ENCODE results near the gene SMG9. TPM values are rescaled to one million over a fixed set of nuclear protein-coding genes. Genes with fewer than 3 reads are reported as not detected.

Gene SMG9
- polyA plus RNA-seq, 1 of the 3 experiments (the other 2 are of a cell fraction): 24.3 TPM

DNA sequence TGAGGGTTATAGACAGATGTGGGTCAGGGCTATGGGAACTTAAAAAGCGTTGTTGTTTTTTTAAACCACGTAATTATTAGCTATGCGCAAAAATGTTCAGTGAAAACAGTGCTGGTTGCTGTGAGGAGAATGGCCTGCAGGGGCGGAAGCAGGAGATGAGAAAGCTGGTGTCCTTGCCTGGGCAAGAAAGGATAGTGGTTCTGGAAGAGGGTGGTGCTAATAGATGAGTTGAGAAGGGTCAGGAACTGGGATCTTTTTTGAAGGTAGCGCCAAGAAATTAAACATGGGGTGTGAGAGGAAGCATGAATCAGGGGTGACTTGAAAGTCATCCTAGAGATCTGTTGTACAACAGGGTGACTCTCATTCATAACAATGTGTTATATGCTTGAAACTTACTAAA, 4.8 kb upstream of the SMG9 start:
- DNase-seq: no peak
- Histone ChIP-seq H3F3A (replicated peaks; ENCODE audit: insufficient read depth) (peaks cover 51% of the 10 kb centered on the region), H3K27me3 (ENCODE audit: insufficient read depth) (no peaks in the 10 kb centered on the region), H3K79me2 (ENCODE audit: insufficient read depth) (peaks cover 5% of the 10 kb centered on the region; the same call in 1 of the 2 replicates), H3K9ac (no peak overlapping the region), H3K4me2 (no peak overlapping the region), H3K36me3 (replicated peaks in 1 of 2; ENCODE audit: control insufficient read depth in 1 of 2, insufficient read depth in 2 of 2, low read length in 1 of 2) (no peaks in the 10 kb centered on the region), H3K9me3 (no peaks in the 10 kb centered on the region), H3K27ac (ENCODE audit: low read depth in 2 of 2, low read length in 1 of 2) (peak overlapping the region; percentile 50 to 60; a peak in 3 of 4 replicates), H3K4me1 (ENCODE audit: control insufficient read depth in 1 of 2, insufficient read depth in 2 of 2, low read depth in 1 of 2, low read length in 1 of 2) (peaks cover 0 to 44% of the 10 kb centered on the region in 2 experiments; a peak in 3 of 4 replicates), H2AFZ (ENCODE audit: low read depth) (no peak overlapping the region), H3K9me2 (no peaks in the 10 kb centered on the region), H3K4me3 (ENCODE audit: low read depth in 2 of 2, low read length in 1 of 2) (no peak overlapping the region), H4K20me1 (ENCODE audit: insufficient read depth) (no peaks in the 10 kb centered on the region)
- TF ChIP-seq SMC3 (IDR thresholded peaks at IDR 0.05; ENCODE audit: low read depth, low read length): 0 out of 2 replicates have a peak, but pooled peaks have one; percentile 8
- TF ChIP-seq TEAD4 (IDR thresholded peaks at IDR 0.05; ENCODE audit: borderline replicate concordance, insufficient read depth): no peak
- TF ChIP-seq GABPA (IDR thresholded peaks at IDR 0.05; ENCODE audit: low read depth): no peak
- TF ChIP-seq, protein P1, sequence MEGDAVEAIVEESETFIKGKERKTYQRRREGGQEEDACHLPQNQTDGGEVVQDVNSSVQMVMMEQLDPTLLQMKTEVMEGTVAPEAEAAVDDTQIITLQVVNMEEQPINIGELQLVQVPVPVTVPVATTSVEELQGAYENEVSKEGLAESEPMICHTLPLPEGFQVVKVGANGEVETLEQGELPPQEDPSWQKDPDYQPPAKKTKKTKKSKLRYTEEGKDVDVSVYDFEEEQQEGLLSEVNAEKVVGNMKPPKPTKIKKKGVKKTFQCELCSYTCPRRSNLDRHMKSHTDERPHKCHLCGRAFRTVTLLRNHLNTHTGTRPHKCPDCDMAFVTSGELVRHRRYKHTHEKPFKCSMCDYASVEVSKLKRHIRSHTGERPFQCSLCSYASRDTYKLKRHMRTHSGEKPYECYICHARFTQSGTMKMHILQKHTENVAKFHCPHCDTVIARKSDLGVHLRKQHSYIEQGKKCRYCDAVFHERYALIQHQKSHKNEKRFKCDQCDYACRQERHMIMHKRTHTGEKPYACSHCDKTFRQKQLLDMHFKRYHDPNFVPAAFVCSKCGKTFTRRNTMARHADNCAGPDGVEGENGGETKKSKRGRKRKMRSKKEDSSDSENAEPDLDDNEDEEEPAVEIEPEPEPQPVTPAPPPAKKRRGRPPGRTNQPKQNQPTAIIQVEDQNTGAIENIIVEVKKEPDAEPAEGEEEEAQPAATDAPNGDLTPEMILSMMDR (IDR thresholded peaks at IDR 0.05): peak; percentile 61
- TF ChIP-seq FOSL2 (IDR thresholded peaks at IDR 0.05; ENCODE audit: borderline replicate concordance, low read depth): peak; percentile 25; the same call in 1 of the 2 replicates
- TF ChIP-seq NFIC (IDR thresholded peaks at IDR 0.05; ENCODE audit: borderline replicate concordance): peak; percentile 27; the same call in 1 of the 2 replicates
- TF ChIP-seq, protein P2, sequence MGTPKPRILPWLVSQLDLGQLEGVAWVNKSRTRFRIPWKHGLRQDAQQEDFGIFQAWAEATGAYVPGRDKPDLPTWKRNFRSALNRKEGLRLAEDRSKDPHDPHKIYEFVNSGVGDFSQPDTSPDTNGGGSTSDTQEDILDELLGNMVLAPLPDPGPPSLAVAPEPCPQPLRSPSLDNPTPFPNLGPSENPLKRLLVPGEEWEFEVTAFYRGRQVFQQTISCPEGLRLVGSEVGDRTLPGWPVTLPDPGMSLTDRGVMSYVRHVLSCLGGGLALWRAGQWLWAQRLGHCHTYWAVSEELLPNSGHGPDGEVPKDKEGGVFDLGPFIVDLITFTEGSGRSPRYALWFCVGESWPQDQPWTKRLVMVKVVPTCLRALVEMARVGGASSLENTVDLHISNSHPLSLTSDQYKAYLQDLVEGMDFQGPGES (IDR thresholded peaks at IDR 0.05; ENCODE audit: low read depth, low read length): no peak
- no peak for TF ChIP-seq ELF1 (IDR thresholded peaks at IDR 0.05)
- TF ChIP-seq RXRA (IDR thresholded peaks at IDR 0.05; ENCODE audit: borderline replicate concordance, low read depth): peak; percentile 60; the same call in 1 of the 2 replicates
- no peak for TF ChIP-seq TAF1 (IDR thresholded peaks at IDR 0.05; ENCODE audit: borderline replicate concordance, low read depth, low read length)
- no peak for TF ChIP-seq CHD2 (IDR thresholded peaks at IDR 0.05; ENCODE audit: low read length, partially characterized antibody)
- TF ChIP-seq YY1 (IDR thresholded peaks at IDR 0.05; ENCODE audit: low read depth): no peak
- CTCF ChIA-PET: interaction anchor here (1.0 to 2.6 kb wide), 4 partner anchors 10 to 25 kb away, joined by 3 to 14 read pairs (median 6); no protein-coding TSS in a partner anchor
- POLR2A ChIA-PET: no interaction called here
- 54% methylated on average over 5 of the region's 5 CpGs for WGBS (ENCODE audit: low lambda C conversion rate)

DNA sequence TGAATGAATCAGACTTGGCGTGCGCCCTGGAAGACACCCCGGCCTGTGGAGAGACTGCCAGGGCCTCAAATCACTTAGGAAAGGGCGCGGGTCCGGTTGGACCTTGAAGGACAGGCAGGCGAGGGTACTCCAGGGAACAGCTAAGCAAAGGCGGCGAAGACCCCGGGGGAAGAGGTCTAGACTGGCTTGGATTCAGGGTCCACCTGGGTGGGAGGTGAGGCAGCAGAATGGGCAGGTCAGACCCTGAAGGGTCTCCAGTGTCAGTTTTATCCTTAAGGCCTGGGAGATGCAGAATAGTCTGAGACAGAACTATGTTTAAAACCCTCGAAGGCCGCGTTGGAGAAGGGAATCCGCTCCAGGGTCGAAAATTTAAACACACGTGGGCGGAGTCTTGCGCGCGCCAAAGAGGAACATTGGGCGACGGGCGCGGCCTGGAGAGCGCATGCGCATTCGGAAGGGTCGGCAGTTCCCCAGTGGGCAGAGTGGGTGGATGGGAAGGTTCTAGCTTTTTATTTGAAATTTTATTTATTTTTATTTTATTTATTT, 567 bp upstream of the SMG9 start:
- peak overlapping the region; percentile 98 for H3K4me2 ChIP-seq
- H3K9me3 ChIP-seq: no peaks in the 10 kb centered on the region
- peaks cover 10 to 19% of the 10 kb centered on the region in 2 experiments for H3K36me3 ChIP-seq (replicated peaks in 1 of 2; ENCODE audit: control insufficient read depth in 1 of 2, insufficient read depth in 2 of 2, low read length in 1 of 2)
- peaks cover 63% of the 10 kb centered on the region for H3F3A ChIP-seq (replicated peaks; ENCODE audit: insufficient read depth)
- peaks cover 7 to 50% of the 10 kb centered on the region in 2 experiments; a peak in 3 of 4 replicates for H3K4me1 ChIP-seq (ENCODE audit: control insufficient read depth in 1 of 2, insufficient read depth in 2 of 2, low read depth in 1 of 2, low read length in 1 of 2)
- ChIA-PET CTCF (interaction anchor here (0.8 to 4.6 kb wide), 8 partner anchors 11 to 85 kb away, joined by 3 to 30 read pairs (median 4); partner anchors contain the start of gene PLAUR), POLR2A (interaction anchor here (0.8 to 1.7 kb wide), 4 partner anchors 10 to 23 kb away, joined by 3 to 5 read pairs (median 4); no protein-coding TSS in a partner anchor)
- 2% methylated on average over 27 of the region's 28 CpGs for WGBS (ENCODE audit: low lambda C conversion rate)
- peak overlapping the region; percentile 74 to 87 for H3K4me3 ChIP-seq (ENCODE audit: low read depth in 2 of 2, low read length in 1 of 2)
- H3K9me2 ChIP-seq: no peaks in the 10 kb centered on the region
- H4K20me1 ChIP-seq (ENCODE audit: insufficient read depth): peaks cover 13% of the 10 kb centered on the region
- peak overlapping the region; percentile 71 for H2AFZ ChIP-seq (ENCODE audit: low read depth)
- DNase-seq: peak; percentile 87
- H3K27me3 ChIP-seq (ENCODE audit: insufficient read depth): no peaks in the 10 kb centered on the region
- peak overlapping the region; percentile 98 to 100 for H3K27ac ChIP-seq (ENCODE audit: low read depth in 2 of 2, low read length in 1 of 2)
- H3K9ac ChIP-seq: peak overlapping the region; percentile 96
- peaks cover 42% of the 10 kb centered on the region for H3K79me2 ChIP-seq (ENCODE audit: insufficient read depth)
- TF ChIP-seq RAD21 (IDR thresholded peaks at IDR 0.05; ENCODE audit: low read length) (no peak), MEF2A (IDR thresholded peaks at IDR 0.05; ENCODE audit: borderline replicate concordance, low read depth) (no peak), TAF1 (IDR thresholded peaks at IDR 0.05; ENCODE audit: borderline replicate concordance, low read depth, low read length) (no peak), SIN3A (IDR thresholded peaks at IDR 0.05; ENCODE audit: borderline replicate concordance, low read depth, low read length) (peak; percentile 37; the same call in 1 of the 2 replicates), EZH2phosphoT487 (IDR thresholded peaks at IDR 0.05; ENCODE audit: borderline replicate concordance, low read depth) (no peak), MXI1 (IDR thresholded peaks at IDR 0.05; ENCODE audit: low read depth, low read length) (peak; percentile 80), SMC3 (IDR thresholded peaks at IDR 0.05; ENCODE audit: low read depth, low read length) (no peak), EP300 (IDR thresholded peaks at IDR 0.05; ENCODE audit: borderline replicate concordance in 1 of 2, low read depth in 1 of 2, low read length in 1 of 2) (peak in 1 of 2 experiments; percentile 21; a peak in 1 of 4 replicates), ELF1 (IDR thresholded peaks at IDR 0.05) (no peak)
- TF ChIP-seq, protein P3, sequence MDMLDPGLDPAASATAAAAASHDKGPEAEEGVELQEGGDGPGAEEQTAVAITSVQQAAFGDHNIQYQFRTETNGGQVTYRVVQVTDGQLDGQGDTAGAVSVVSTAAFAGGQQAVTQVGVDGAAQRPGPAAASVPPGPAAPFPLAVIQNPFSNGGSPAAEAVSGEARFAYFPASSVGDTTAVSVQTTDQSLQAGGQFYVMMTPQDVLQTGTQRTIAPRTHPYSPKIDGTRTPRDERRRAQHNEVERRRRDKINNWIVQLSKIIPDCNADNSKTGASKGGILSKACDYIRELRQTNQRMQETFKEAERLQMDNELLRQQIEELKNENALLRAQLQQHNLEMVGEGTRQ (IDR thresholded peaks at IDR 0.05; ENCODE audit: borderline replicate concordance, low read depth, low read length): no peak
- TF ChIP-seq, protein P2 (IDR thresholded peaks at IDR 0.05; ENCODE audit: low read depth, low read length): no peak
- TF ChIP-seq, protein P4, sequence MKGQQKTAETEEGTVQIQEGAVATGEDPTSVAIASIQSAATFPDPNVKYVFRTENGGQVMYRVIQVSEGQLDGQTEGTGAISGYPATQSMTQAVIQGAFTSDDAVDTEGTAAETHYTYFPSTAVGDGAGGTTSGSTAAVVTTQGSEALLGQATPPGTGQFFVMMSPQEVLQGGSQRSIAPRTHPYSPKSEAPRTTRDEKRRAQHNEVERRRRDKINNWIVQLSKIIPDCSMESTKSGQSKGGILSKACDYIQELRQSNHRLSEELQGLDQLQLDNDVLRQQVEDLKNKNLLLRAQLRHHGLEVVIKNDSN (IDR thresholded peaks at IDR 0.05; ENCODE audit: borderline replicate concordance, low read depth): no peak

All from SK-N-SH (cell line).